ENCODE data around the gene GAS7. TPM values are rescaled to one million over a fixed set of nuclear protein-coding genes. Genes with fewer than 3 reads are reported as not detected.

The GAS7 gene
- total RNA-seq, 1 donor from 2014 or later = 47.7 TPM

GRCh38 chr17:10109146-10109545, 89.3 kb downstream of the GAS7 start:
- no peak overlapping the region for H3K4me3 Mint-ChIP-seq
- peaks cover 6% of the 10 kb centered on the region for H3K9me3 Mint-ChIP-seq
- no peaks in the 10 kb centered on the region for H3K27me3 Mint-ChIP-seq (ENCODE audit: low read depth)
- H3K36me3 Mint-ChIP-seq = no peaks in the 10 kb centered on the region
- no peak for DNase-seq (ENCODE audit: low spot score in 2 of 2, unreplicated experiment in 2 of 2)
- TF ChIP-seq, protein P1, sequence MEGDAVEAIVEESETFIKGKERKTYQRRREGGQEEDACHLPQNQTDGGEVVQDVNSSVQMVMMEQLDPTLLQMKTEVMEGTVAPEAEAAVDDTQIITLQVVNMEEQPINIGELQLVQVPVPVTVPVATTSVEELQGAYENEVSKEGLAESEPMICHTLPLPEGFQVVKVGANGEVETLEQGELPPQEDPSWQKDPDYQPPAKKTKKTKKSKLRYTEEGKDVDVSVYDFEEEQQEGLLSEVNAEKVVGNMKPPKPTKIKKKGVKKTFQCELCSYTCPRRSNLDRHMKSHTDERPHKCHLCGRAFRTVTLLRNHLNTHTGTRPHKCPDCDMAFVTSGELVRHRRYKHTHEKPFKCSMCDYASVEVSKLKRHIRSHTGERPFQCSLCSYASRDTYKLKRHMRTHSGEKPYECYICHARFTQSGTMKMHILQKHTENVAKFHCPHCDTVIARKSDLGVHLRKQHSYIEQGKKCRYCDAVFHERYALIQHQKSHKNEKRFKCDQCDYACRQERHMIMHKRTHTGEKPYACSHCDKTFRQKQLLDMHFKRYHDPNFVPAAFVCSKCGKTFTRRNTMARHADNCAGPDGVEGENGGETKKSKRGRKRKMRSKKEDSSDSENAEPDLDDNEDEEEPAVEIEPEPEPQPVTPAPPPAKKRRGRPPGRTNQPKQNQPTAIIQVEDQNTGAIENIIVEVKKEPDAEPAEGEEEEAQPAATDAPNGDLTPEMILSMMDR (IDR thresholded peaks at IDR 0.05; ENCODE audit: unreplicated experiment) = no peak
- H3K27ac Mint-ChIP-seq = no peak overlapping the region
- peaks cover 54% of the 10 kb centered on the region for H3K4me1 Mint-ChIP-seq

- Mint-ChIP-seq H3K27me3 (ENCODE audit: low read depth) (no peaks in the 10 kb centered on the region), H3K4me3 (no peak overlapping the region), H3K9me3 (peaks cover 7% of the 10 kb centered on the region), H3K36me3 (no peaks in the 10 kb centered on the region), H3K27ac (no peak overlapping the region), H3K4me1 (peaks cover 44% of the 10 kb centered on the region)
- TF ChIP-seq, protein P1 (IDR thresholded peaks at IDR 0.05; ENCODE audit: unreplicated experiment) = no peak
- DNase-seq (ENCODE audit: low spot score in 2 of 2, unreplicated experiment in 2 of 2) = no peak
Observed at GRCh38 chr17:10107316-10108165, 90.9 kb downstream of the GAS7 start.

DNA sequence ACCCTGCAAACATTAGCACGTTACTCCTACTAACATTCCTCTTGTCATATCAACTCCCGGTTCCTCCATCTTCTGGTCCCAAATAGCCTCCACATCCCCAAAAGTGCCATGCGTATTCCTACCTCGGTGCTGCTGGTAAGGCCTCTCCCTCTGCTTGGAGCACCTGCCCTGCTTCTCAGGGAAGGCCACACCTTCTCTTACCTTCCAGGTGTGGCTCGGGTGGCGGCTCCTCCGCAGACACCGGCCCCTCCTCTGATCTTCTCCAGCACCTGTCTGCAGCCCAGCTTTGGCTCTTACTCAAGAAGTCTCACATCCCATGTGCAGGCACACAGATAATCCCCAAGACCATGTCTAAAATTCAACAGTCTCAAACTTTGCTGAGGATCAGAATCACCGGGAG, 92.3 kb downstream of the GAS7 start:
- no peaks in the 10 kb centered on the region for H3K27me3 Mint-ChIP-seq (ENCODE audit: low read depth)
- peaks cover 7% of the 10 kb centered on the region for H3K9me3 Mint-ChIP-seq
- H3K27ac Mint-ChIP-seq = peak overlapping the region; percentile 95
- TF ChIP-seq, protein P1 (IDR thresholded peaks at IDR 0.05; ENCODE audit: unreplicated experiment) = no peak
- no peak overlapping the region for H3K4me3 Mint-ChIP-seq
- H3K4me1 Mint-ChIP-seq = peaks cover 40% of the 10 kb centered on the region
- H3K36me3 Mint-ChIP-seq = no peaks in the 10 kb centered on the region
- DNase-seq (ENCODE audit: low spot score in 2 of 2, unreplicated experiment in 2 of 2) = no peak

DNA sequence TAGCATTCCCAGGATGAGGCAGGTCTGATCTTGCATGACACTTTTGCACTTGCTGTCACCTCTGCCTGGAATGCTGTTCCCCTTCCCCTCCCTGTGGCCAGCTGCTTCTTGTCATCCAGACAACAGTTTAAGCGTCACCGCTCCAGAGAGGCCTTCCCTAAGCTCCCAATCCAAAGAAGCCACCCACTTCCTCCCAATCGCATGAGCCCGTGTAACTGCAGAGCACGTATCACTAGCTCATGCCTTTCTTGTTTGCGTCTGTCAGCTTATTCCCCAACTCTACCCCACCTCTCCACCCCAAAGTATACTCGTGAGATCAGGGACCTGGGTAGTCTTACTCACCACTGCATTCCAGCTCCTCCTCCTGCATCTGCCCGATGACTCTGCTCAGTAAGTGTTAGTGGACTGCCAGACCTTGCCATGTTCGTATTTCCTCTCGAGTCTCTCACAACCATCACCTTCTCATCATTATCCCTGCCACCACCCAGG, 92.8 kb downstream of the GAS7 start:
- peak in 1 of 2 experiments; percentile 60 for DNase-seq (ENCODE audit: low spot score in 2 of 2, unreplicated experiment in 2 of 2)

DNA sequence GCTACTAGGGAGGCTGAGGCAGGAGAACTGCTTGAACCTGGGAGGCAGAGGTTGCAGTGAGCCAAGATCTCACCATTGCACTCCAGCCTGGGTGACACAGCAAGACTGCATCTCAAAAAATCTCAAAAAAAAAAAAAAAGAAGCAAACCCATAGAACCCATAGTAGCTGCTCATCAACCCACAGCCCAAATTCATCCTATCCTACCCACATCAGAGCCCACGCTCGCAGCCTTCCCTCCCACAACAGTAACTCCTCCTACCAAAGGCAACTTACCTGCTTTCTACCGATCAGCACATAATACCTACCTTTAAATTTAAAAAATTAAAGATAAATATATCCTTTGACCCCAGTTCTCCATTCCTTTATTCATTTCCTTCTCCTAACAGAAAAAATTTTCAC, 94.7 kb downstream of the GAS7 start:
- H3K4me1 Mint-ChIP-seq = peaks cover 47% of the 10 kb centered on the region
- H3K9me3 Mint-ChIP-seq = peaks cover 7% of the 10 kb centered on the region
- no peak overlapping the region for H3K27ac Mint-ChIP-seq
- H3K27me3 Mint-ChIP-seq (ENCODE audit: low read depth) = no peaks in the 10 kb centered on the region
- DNase-seq (ENCODE audit: low spot score in 2 of 2, unreplicated experiment in 2 of 2) = no peak
- TF ChIP-seq, protein P1 (IDR thresholded peaks at IDR 0.05; ENCODE audit: unreplicated experiment) = no peak
- H3K4me3 Mint-ChIP-seq = no peak overlapping the region
- no peaks in the 10 kb centered on the region for H3K36me3 Mint-ChIP-seq

More for the DNA sequence above, 92.8 kb downstream of the GAS7 start:
- Mint-ChIP-seq H3K4me1 (peaks cover 40% of the 10 kb centered on the region), H3K9me3 (peaks cover 7% of the 10 kb centered on the region), H3K27ac (peak overlapping the region; percentile 95), H3K27me3 (ENCODE audit: low read depth) (no peaks in the 10 kb centered on the region), H3K36me3 (no peaks in the 10 kb centered on the region), H3K4me3 (peak overlapping the region; percentile 9)
- TF ChIP-seq, protein P1 (IDR thresholded peaks at IDR 0.05; ENCODE audit: unreplicated experiment) = no peak
